ENCODE measurements around the gene IPO11.
"Not testable (repeated sequence)": the region's sequence is repeated elsewhere in the genome, so short reads cannot be mapped to it uniquely, and the experiment has no call there.

DNA sequence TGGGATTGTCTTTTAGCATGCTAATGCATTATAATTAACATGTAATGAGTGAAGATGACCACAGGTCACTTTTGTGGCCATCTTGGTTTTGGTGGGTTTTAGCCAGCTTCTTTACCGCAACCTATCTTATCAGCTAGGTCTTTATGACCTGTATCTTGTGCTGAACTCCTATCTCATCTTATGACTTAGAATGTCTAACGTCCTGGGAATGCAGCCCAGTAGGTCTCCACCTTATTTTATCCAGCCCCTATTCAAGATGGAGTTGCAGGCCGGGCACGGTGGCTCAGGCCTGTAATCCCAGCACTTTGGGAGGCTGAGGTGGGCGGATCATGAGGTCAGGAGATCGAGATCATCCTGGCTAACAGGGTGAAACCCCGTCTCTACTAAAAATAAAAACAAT is 211.9 kb downstream of the IPO11 start:
- not testable (repeated sequence) for TF ChIP-seq ZNF274 (IDR thresholded peaks at IDR 0.05; ENCODE audit: low read depth, low read length); YY1 (IDR thresholded peaks at IDR 0.05; ENCODE audit: insufficient read depth, insufficient read length)

Data from NT2/D1 (cell line).